Calu3 (cell line): ENCODE results near the gene C11orf24. TPM values are rescaled to one million over a fixed set of nuclear protein-coding genes. Genes with fewer than 3 reads are reported as not detected.
"Not testable (repeated sequence)": the region's sequence is repeated elsewhere in the genome, so short reads cannot be mapped to it uniquely, and the experiment has no call there.

ENCODE experiments used
- BruUV-seq: library from RNA; stranded (reverse); fragments of 400-500 nt; replicated peaks from 2 replicates; lab custom pipeline; 2021; lab: Mats Ljungman, UMichigan
- CTCF ChIA-PET: fragments of 300-600 bp; sonication (Branson Sonifier 250); formaldehyde crosslinking; loops from one replicate; lab custom pipeline; 2022; ENCODE audit warnings: antibody characterized with exemption; lab: Charles Lee
- DNase-seq: peaks from one replicate; pipeline ENCODE4 v3.0.0; 2022
- H3K27ac Mint-ChIP-seq: one replicate; pipeline ENCODE4 v1.8.0; 2022; ENCODE audit warnings: mixed read lengths; ENCODE audit not compliant: unreplicated experiment
- H3K27me3 Mint-ChIP-seq: one replicate; pipeline ENCODE4 v1.8.0; 2022; ENCODE audit warnings: mixed read lengths; ENCODE audit not compliant: unreplicated experiment
- H3K36me3 Mint-ChIP-seq: one replicate; pipeline ENCODE4 v1.8.0; 2022; ENCODE audit warnings: mild to moderate bottlenecking, moderate library complexity, mixed read lengths; ENCODE audit not compliant: insufficient read depth, unreplicated experiment
- H3K4me1 Mint-ChIP-seq: one replicate; pipeline ENCODE4 v1.8.0; 2022; ENCODE audit warnings: mild to moderate bottlenecking, low read depth, mixed read lengths; ENCODE audit not compliant: unreplicated experiment
- H3K4me3 Mint-ChIP-seq: one replicate; pipeline ENCODE4 v1.8.0; 2022; ENCODE audit warnings: mild to moderate bottlenecking, low read depth, moderate library complexity, mixed read lengths; ENCODE audit not compliant: unreplicated experiment
- H3K9me3 Mint-ChIP-seq: one replicate; pipeline ENCODE4 v1.8.0; 2022; ENCODE audit warnings: low read depth, mixed read lengths; ENCODE audit not compliant: unreplicated experiment
- intact Hi-C: fragments of 100-400 bp; cut with micrococcal nuclease; formaldehyde crosslinking; loops from one replicate; pipeline ENCODE4 v1.10.0; 2022; ENCODE audit not compliant: unreplicated experiment
- total RNA-seq: library from RNA; stranded (reverse); gene quantifications from 2 replicates; pipeline ENCODE4 v1.2.3, GENCODE V29; 2022
- TF ChIP-seq, protein P1 (sequence below): fragments of 200-600 bp; IDR thresholded peaks from one replicate; pipeline ENCODE4 v1.8.0; 2022; ENCODE audit warnings: antibody characterized with exemption; ENCODE audit not compliant: unreplicated experiment

C11orf24 gene
- total RNA-seq, 1 experiment from 2014 or later = 52.3 TPM

DNA sequence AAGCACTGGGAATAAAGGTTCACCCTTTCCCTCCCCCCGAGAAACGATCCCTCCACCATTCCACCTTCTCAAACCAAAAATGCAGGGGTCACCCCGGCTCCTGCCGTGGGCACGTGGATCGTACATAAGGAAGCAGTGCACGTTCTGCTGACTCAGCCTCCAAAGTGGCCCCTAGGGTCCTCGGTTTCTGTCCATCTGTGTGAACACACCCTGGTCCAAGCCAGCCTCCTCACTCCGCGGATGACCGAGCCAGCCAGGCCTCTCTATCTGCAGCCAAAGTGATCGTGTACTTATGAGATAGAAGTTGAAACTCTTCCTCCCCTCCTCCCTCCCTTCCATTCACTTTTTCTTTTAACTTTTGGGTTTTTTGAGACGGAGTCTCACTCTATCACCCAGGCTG, 16.2 kb downstream of the C11orf24 start:
- Mint-ChIP-seq H3K4me1 (no peaks in the 10 kb centered on the region), H3K27me3 (no peaks in the 10 kb centered on the region), H3K9me3 (no peaks in the 10 kb centered on the region), H3K36me3 (peaks cover 6% of the 10 kb centered on the region), H3K4me3 (no peak overlapping the region), H3K27ac (no peak overlapping the region)
- BruUV-seq = no TSS peak
- CTCF ChIA-PET = no interaction called here
- no peak for DNase-seq
- TF ChIP-seq, protein P1, sequence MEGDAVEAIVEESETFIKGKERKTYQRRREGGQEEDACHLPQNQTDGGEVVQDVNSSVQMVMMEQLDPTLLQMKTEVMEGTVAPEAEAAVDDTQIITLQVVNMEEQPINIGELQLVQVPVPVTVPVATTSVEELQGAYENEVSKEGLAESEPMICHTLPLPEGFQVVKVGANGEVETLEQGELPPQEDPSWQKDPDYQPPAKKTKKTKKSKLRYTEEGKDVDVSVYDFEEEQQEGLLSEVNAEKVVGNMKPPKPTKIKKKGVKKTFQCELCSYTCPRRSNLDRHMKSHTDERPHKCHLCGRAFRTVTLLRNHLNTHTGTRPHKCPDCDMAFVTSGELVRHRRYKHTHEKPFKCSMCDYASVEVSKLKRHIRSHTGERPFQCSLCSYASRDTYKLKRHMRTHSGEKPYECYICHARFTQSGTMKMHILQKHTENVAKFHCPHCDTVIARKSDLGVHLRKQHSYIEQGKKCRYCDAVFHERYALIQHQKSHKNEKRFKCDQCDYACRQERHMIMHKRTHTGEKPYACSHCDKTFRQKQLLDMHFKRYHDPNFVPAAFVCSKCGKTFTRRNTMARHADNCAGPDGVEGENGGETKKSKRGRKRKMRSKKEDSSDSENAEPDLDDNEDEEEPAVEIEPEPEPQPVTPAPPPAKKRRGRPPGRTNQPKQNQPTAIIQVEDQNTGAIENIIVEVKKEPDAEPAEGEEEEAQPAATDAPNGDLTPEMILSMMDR = no peak
- intact Hi-C loops = no loop called here

DNA sequence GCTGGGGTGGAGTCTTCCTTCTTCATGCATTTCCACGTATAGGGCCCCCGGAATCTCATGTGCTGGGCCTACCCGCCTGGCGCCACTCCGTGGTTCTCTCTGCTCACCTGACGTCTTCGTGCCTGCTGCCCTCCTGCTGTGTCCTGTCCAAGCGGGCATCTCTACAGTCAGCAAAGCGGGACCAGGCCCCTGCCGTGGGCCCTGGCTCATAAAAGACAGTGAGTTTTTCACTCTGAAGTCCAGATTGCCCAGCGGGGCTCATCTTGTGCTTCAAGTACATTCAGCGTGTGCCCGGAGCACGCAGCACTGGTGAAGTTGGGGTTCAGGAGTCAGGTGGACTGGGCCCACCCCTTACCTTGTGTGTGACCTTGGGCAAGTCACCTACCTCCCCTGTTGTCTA, 17.4 kb downstream of the C11orf24 start:
- Mint-ChIP-seq H3K36me3 (peaks cover 4% of the 10 kb centered on the region), H3K27me3 (no peaks in the 10 kb centered on the region), H3K9me3 (peaks cover 3% of the 10 kb centered on the region), H3K4me1 (no peaks in the 10 kb centered on the region), H3K27ac (no peak overlapping the region), H3K4me3 (no peak overlapping the region)
- TF ChIP-seq, protein P1 = no peak
- BruUV-seq = no TSS peak
- DNase-seq = no peak
- CTCF ChIA-PET = no interaction called here
- intact Hi-C loops = no loop called here

DNA sequence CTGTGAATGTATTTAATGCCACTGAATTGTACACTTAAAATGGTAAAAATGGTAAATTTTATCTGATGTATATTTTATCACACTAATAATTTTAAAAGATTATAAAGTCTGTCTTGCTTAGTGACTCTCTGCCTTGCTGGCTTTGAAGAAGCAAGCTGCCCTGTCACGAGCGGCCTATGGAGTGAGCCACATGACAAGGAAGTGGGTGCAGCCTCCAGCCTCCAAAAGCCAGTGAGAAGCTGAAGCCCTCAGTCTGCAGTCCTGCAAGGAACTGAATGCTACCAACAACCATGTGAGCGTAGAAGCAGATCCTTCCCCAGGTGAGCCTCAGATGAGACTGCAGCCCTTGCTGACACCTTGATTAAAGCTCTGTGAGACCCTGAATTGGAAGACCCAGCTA, 20.0 kb downstream of the C11orf24 start:
- CTCF ChIA-PET = interaction anchor here (0.7 to 0.8 kb wide), 2 partner anchors 231 to 1465 kb away, joined by 3 read pairs; no protein-coding TSS in a partner anchor
- DNase-seq = no peak
- H3K9me3 Mint-ChIP-seq = peaks cover 4% of the 10 kb centered on the region
- no peaks in the 10 kb centered on the region for H3K36me3 Mint-ChIP-seq
- no peaks in the 10 kb centered on the region for H3K27me3 Mint-ChIP-seq
- BruUV-seq = no TSS peak
- no peaks in the 10 kb centered on the region for H3K4me1 Mint-ChIP-seq
- intact Hi-C loops = no loop called here
- no peak overlapping the region for H3K4me3 Mint-ChIP-seq
- TF ChIP-seq, protein P1 = no peak
- no peak overlapping the region for H3K27ac Mint-ChIP-seq

DNA sequence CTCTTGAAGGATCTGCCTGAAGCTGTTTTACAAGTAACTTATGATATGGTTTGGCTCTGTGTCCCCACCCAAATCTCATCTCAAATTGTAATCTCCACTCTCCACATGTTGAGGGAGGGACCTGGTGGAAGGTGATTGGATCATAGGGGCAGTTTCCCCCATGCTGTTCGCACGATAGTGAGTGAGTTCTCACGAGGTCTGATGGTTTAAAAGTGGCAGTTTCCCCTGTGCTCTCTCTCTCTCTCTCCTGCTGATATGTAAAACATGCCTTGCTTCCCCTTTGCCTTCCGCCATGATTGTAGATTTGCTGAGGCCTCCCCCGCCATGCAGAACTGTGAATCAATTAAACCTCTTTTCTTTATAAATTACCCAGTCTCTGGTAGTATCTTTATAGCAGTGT, 26.9 kb downstream of the C11orf24 start:
- CTCF ChIA-PET = interaction anchor here (0.6 kb wide), 1 partner anchor 11 kb away, joined by 3 read pairs; no protein-coding TSS in a partner anchor
- H3K4me3 Mint-ChIP-seq, intact Hi-C loops, H3K9me3 Mint-ChIP-seq, DNase-seq, H3K27me3 Mint-ChIP-seq, H3K4me1 Mint-ChIP-seq, H3K36me3 Mint-ChIP-seq, BruUV-seq, H3K27ac Mint-ChIP-seq: not testable (repeated sequence)

DNA sequence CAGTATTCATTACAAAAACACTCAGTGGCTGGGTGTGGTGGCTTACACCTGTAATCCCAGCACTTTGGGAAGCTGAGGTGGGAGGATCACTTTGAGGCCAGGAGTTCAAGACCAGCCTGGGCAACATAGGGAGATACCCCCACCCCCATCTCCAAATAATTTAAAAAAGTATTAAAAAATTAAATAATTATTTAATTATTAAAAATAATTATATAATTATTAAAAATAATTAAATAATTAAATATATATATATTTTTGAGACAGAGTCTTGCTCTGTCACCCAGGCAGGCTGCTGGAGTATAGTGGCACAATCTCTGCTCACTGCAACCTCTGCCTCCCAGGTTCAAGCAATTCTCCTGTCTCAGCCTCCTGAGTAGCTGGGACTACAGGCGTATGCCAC, 27.9 kb downstream of the C11orf24 start:
- CTCF ChIA-PET, DNase-seq, H3K27me3 Mint-ChIP-seq, H3K4me1 Mint-ChIP-seq, H3K9me3 Mint-ChIP-seq, H3K4me3 Mint-ChIP-seq, H3K27ac Mint-ChIP-seq, H3K36me3 Mint-ChIP-seq, BruUV-seq, intact Hi-C loops: not testable (repeated sequence)
